HepG2 (cell line): ENCODE results near the gene ZNF101. TPM values are rescaled to one million over a fixed set of nuclear protein-coding genes. Genes with fewer than 3 reads are reported as not detected.

Experiments used
- AGO2 ChIP-seq: fragments of 200-400 bp; formaldehyde crosslinking; optimal IDR thresholded peaks from 2 replicates; pipeline ENCODE3; 2017; ENCODE audit warnings: mild to moderate bottlenecking, low read depth, low read length, moderate library complexity
- CHCHD3 ChIP-seq: sonication (generic); formaldehyde crosslinking; IDR thresholded peaks from 2 replicates; pipeline ENCODE4 v1.8.0; 2022; ENCODE audit warnings: mild to moderate bottlenecking, missing genetic modification reagents, moderate library complexity
- CHD4 ChIP-seq: fragments of 200-600 bp; sonication (generic); IDR thresholded peaks from 2 replicates; pipeline ENCODE4 v1.7.0; 2017; ENCODE audit warnings: mild to moderate bottlenecking, low read length, borderline replicate concordance
- EP300 ChIP-seq, 3 experiments: sonication (generic) in 1 of 3; formaldehyde crosslinking in 1 of 3; IDR thresholded peaks; 2 replicates each; pipeline versions ENCODE4 v1.5.1 to v1.6.1; 2011 to 2020; ENCODE audit warnings: low read depth in 2 of 3, low read length in 2 of 3, borderline replicate concordance in 1 of 3, improper control_type of control experiment in 1 of 3, mild to moderate bottlenecking in 1 of 3, missing genetic modification reagents in 1 of 3, moderate library complexity in 1 of 3
- MTA1 ChIP-seq: sonication (generic); formaldehyde crosslinking; IDR thresholded peaks from 2 replicates; pipeline ENCODE4 v1.4.0; 2020; ENCODE audit warnings: missing genetic modification reagents, mild to moderate bottlenecking, borderline replicate concordance
- MTF1 ChIP-seq: sonication (generic); formaldehyde crosslinking; IDR thresholded peaks from 2 replicates; pipeline ENCODE4 v1.5.0; 2020; ENCODE audit warnings: missing genetic modification reagents
- MYNN ChIP-seq: sonication (generic); formaldehyde crosslinking; IDR thresholded peaks from 2 replicates; pipeline ENCODE4 v1.4.0; 2020; ENCODE audit warnings: mild to moderate bottlenecking, low read depth, missing genetic modification reagents
- NFYB ChIP-seq: sonication (generic); formaldehyde crosslinking; IDR thresholded peaks from 2 replicates; pipeline ENCODE4 v1.4.0; 2020; ENCODE audit warnings: missing genetic modification reagents
- NFYC ChIP-seq: IDR thresholded peaks from 2 replicates; pipeline ENCODE4 v1.6.1; 2016; ENCODE audit warnings: missing genetic modification reagents, missing compliant biosample characterization
- PHB2 ChIP-seq: fragments of 450-650 bp; IDR thresholded peaks from 2 replicates; pipeline ENCODE4 v1.6.1; 2018; ENCODE audit not compliant: partially characterized antibody
- SIX1 ChIP-seq: sonication (generic); formaldehyde crosslinking; IDR thresholded peaks from 2 replicates; pipeline ENCODE4 v1.4.0; 2020; ENCODE audit warnings: missing genetic modification reagents, borderline replicate concordance
- SYNCRIP ChIP-seq: fragments of 200-400 bp; formaldehyde crosslinking; IDR thresholded peaks from 2 replicates; pipeline ENCODE4 v1.6.1; 2018; ENCODE audit warnings: mild to moderate bottlenecking, low read depth, low read length; ENCODE audit not compliant: insufficient read depth
- TAF15 ChIP-seq: fragments of 200-400 bp; formaldehyde crosslinking; IDR thresholded peaks from one replicate; pipeline ENCODE4 v1.6.1; 2018; ENCODE audit warnings: mild to moderate bottlenecking, low read depth, low read length; ENCODE audit not compliant: poor library complexity, severe bottlenecking
- ZFYVE20 ChIP-seq: sonication (generic); formaldehyde crosslinking; IDR thresholded peaks from 2 replicates; pipeline ENCODE4 v1.8.0; 2023; ENCODE audit warnings: low read depth, mild to moderate bottlenecking, moderate library complexity, missing genetic modification reagents, borderline replicate concordance
- ZKSCAN8 ChIP-seq: IDR thresholded peaks from 2 replicates; pipeline ENCODE4 v1.6.1; 2016; ENCODE audit warnings: borderline replicate concordance, missing genetic modification reagents, missing compliant biosample characterization
- ZMYM4 ChIP-seq: sonication (generic); formaldehyde crosslinking; IDR thresholded peaks from 2 replicates; pipeline ENCODE4 v1.8.1; 2023; ENCODE audit warnings: mild to moderate bottlenecking, missing genetic modification reagents
- ZNF124 ChIP-seq: sonication (generic); formaldehyde crosslinking; IDR thresholded peaks from 2 replicates; pipeline ENCODE4 v1.4.0; 2020; ENCODE audit warnings: missing genetic modification reagents
- ZNF282 ChIP-seq: fragments of 450-650 bp; IDR thresholded peaks from 2 replicates; pipeline ENCODE4 v1.6.1; 2018; ENCODE audit not compliant: partially characterized antibody
- ZNF296 ChIP-seq: sonication (generic); formaldehyde crosslinking; conservative IDR thresholded peaks from 2 replicates; pipeline ENCODE4 v1.5.0; 2020; ENCODE audit warnings: mild to moderate bottlenecking, missing genetic modification reagents
- ZNF616 ChIP-seq: sonication (generic); formaldehyde crosslinking; IDR thresholded peaks from 2 replicates; pipeline ENCODE4 v1.5.0; 2020; ENCODE audit warnings: low read depth, mild to moderate bottlenecking, missing genetic modification reagents
- ZNF746 ChIP-seq: sonication (generic); formaldehyde crosslinking; IDR thresholded peaks from 2 replicates; pipeline ENCODE4 v1.8.0; 2022; ENCODE audit warnings: mild to moderate bottlenecking, missing genetic modification reagents
- ZSCAN29 ChIP-seq: sonication (generic); formaldehyde crosslinking; conservative IDR thresholded peaks from 2 replicates; pipeline ENCODE4 v1.4.0; 2020; ENCODE audit warnings: mild to moderate bottlenecking, missing genetic modification reagents
- polyA plus RNA-seq, 8 experiments: library from polyadenylated mRNA; depleted of rRNA in 3 of 8; stranded (reverse) in 7 of 8; unstranded in 1 of 8; fragments of >200 nt; fragmentation: Illumina TruSeq in 4 of 8; extraction: Trizol in 4 of 8; gene quantifications; 2 replicates each; pipeline versions ENCODE4 v1.2.1 to v1.2.3, GENCODE V29; 2011 to 2016; ENCODE audit warnings: low read depth in 4 of 8, missing spikeins in 1 of 8, mixed read lengths in 1 of 8; ENCODE audit not compliant: insufficient read depth in 1 of 8
- total RNA-seq, 5 experiments: library from RNA; depleted of rRNA; stranded (reverse); fragments of >200 nt; fragmentation: Illumina TruSeq; extraction: Trizol; gene quantifications; 2 replicates each; pipeline ENCODE4 v1.2.3, GENCODE V29; 2016; ENCODE audit warnings: low read depth in 1 of 5
- TF ChIP-seq, protein P1 (sequence below): sonication (generic); formaldehyde crosslinking; conservative IDR thresholded peaks from 2 replicates; pipeline ENCODE4 v1.8.0; 2022; ENCODE audit warnings: low read depth, missing genetic modification reagents
- TF ChIP-seq, protein P2 (sequence below): sonication (generic); formaldehyde crosslinking; IDR thresholded peaks from 2 replicates; pipeline ENCODE4 v1.5.0; 2020; ENCODE audit warnings: mild to moderate bottlenecking, missing genetic modification reagents, borderline replicate concordance

ZNF101 gene
- total and polyA plus RNA-seq, 2 of the 13 experiments (the other 11 are each of a cell fraction or from before 2014, with no cell fraction given), result 12.9 to 28.9 TPM

DNA sequence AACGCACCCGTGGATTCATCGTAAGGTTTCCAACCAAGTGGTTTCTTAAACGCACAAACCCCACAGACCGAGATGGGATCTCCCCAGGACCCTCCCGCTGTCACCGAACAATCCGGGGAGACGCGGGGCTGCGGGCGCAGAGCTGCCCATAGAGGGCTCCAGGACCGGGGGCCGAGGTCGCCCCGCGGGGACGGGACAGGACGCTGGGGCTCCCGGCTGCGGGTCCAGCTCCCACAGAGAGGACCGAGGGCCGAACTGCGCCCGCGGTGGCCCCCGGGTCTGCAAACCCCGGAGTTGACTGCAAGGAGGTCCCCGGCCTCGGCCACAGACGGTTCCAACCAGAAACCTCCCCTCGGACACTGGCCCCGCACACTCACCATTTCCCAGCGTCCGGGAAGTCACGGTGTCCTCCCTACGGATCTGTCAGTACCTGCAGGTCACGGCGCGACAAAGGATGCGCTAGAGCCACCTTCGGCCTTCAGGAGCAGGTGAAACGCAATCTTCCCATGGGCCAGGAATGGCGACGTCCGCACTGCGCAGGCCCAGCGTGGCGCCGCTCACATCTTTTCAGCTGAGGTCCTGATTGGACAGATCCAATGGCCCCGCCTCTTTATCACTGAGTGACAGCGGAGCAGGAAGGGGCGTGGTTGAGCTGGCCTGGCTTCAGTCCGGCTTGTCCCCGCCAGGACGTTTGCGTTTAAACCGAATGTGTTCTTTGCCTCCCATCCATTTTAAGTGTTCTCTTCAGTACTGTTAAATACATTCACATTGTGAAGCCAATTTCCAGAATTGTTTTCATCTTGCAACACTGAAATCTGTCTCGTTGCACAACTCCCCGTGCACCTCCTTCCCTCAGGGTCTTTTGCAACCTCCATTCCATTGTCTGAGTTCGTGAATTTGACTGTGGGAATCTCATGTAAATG, 64.2 kb downstream of the ZNF101 start, which contains the start of gene ZNF14 (continued):
- no peak for TF ChIP-seq TAF15
- TF ChIP-seq ZKSCAN8, result no peak
- TF ChIP-seq ZFYVE20 (CRISPR knock-in tag), result no peak
- 0 out of 2 replicates have a peak, but pooled peaks have one; percentile 25 for TF ChIP-seq ZNF296 (CRISPR knock-in tag)
- TF ChIP-seq, protein P1, sequence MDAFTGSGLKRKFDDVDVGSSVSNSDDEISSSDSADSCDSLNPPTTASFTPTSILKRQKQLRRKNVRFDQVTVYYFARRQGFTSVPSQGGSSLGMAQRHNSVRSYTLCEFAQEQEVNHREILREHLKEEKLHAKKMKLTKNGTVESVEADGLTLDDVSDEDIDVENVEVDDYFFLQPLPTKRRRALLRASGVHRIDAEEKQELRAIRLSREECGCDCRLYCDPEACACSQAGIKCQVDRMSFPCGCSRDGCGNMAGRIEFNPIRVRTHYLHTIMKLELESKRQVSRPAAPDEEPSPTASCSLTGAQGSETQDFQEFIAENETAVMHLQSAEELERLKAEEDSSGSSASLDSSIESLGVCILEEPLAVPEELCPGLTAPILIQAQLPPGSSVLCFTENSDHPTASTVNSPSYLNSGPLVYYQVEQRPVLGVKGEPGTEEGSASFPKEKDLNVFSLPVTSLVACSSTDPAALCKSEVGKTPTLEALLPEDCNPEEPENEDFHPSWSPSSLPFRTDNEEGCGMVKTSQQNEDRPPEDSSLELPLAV (CRISPR knock-in tag), result no peak
- TF ChIP-seq MYNN (CRISPR knock-in tag), result no peak
- no peak for TF ChIP-seq MTF1 (CRISPR knock-in tag)
- peak; percentile 80 for TF ChIP-seq ZMYM4 (CRISPR knock-in tag)
- TF ChIP-seq MTA1 (CRISPR knock-in tag), result 0 out of 2 replicates have a peak, but pooled peaks have one; percentile 47
- TF ChIP-seq NFYC, result peak; percentile 83
- peak; percentile 66; the same call in 1 of the 2 replicates for TF ChIP-seq ZNF124
- TF ChIP-seq, protein P2, sequence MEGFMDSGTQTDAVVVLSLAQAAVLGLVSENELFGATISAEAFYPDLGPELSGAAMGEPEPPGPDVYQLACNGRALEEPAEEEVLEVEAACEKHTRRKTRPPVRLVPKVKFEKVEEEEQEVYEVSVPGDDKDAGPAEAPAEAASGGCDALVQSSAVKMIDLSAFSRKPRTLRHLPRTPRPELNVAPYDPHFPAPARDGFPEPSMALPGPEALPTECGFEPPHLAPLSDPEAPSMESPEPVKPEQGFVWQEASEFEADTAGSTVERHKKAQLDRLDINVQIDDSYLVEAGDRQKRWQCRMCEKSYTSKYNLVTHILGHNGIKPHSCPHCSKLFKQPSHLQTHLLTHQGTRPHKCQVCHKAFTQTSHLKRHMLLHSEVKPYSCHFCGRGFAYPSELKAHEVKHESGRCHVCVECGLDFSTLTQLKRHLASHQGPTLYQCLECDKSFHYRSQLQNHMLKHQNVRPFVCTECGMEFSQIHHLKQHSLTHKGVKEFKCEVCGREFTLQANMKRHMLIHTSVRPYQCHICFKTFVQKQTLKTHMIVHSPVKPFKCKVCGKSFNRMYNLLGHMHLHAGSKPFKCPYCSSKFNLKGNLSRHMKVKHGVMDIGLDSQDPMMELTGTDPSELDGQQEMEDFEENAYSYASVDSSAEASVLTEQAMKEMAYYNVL (CRISPR knock-in tag), result no peak
- no peak for TF ChIP-seq ZNF282
- no peak for TF ChIP-seq CHD4
- peak; percentile 79 for TF ChIP-seq NFYB (CRISPR knock-in tag)
- no peak for TF ChIP-seq SIX1 (CRISPR knock-in tag)
- TF ChIP-seq AGO2, result peak; percentile 30
- TF ChIP-seq ZSCAN29 (CRISPR knock-in tag), result no peak
- TF ChIP-seq SYNCRIP, result no peak
- TF ChIP-seq EP300 (IDR thresholded peaks at IDR 0.05; ENCODE audit: low read depth in 2 of 2, low read length in 2 of 2), result no peak
- TF ChIP-seq EP300 (CRISPR knock-in tag; IDR thresholded peaks at IDR 0.05; ENCODE audit: borderline replicate concordance), result no peak
- no peak for TF ChIP-seq ZNF616 (CRISPR knock-in tag)
- no peak for TF ChIP-seq PHB2
- no peak for TF ChIP-seq ZNF746 (CRISPR knock-in tag)
- TF ChIP-seq CHCHD3 (CRISPR knock-in tag), result no peak
